Measurements from ENCODE around the gene STAT5B. TPM values are rescaled to one million over a fixed set of nuclear protein-coding genes. Genes with fewer than 3 reads are reported as not detected.

The STAT5B gene
- total RNA-seq, 1 experiment from 2014 or later: 102 TPM

DNA sequence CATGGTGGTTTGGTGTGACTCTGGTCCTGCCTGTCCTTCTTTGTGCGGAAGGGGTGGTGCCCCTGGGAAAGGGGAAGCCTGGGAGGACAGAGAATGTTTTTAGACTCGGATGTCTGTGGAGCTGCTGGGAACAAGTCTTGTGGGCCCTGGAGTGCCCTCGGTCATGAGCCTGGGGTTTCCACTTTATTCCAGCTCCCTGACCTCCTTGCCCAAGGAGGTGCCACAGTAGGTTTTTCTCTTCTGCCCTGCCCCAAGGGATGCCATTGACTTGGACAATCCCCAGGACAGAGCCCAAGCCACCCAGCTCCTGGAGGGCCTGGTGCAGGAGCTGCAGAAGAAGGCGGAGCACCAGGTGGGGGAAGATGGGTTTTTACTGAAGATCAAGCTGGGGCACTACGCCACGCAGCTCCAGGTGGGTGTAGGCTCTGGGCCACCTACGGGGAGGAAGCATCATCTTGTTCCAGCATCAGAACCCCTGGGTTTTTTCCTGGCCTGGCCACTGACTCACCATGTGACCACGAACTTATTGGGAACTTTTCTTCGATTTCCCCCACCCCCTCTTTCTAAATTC, 13.5 kb upstream of the STAT5B start:
- ATAC-seq: no peak
- Histone ChIP-seq H3K36me3 (ENCODE audit: control insufficient read depth, insufficient read depth, low read length) (no peaks in the 10 kb centered on the region), H3K4me1 (ENCODE audit: control insufficient read depth, insufficient read depth, low read length) (peaks cover 25% of the 10 kb centered on the region), H3K27me3 (ENCODE audit: control insufficient read depth, insufficient read depth, low read length) (no peaks in the 10 kb centered on the region), H3K27ac (ENCODE audit: low read length) (peak overlapping the region; percentile 68), H3K4me3 (ENCODE audit: low read depth in 2 of 2, low read length in 2 of 2) (no peak overlapping the region), H3K9me3 (ENCODE audit: control insufficient read depth, insufficient read depth, low read depth, low read length) (no peaks in the 10 kb centered on the region)
- DNase-seq (ENCODE audit: low read depth, low spot score): no peak
- ChIA-PET CTCF (no interaction called here), POLR2A (no interaction called here)
- no peak for TF ChIP-seq CTCF (IDR thresholded peaks at IDR 0.05)
- TF ChIP-seq, protein P1, sequence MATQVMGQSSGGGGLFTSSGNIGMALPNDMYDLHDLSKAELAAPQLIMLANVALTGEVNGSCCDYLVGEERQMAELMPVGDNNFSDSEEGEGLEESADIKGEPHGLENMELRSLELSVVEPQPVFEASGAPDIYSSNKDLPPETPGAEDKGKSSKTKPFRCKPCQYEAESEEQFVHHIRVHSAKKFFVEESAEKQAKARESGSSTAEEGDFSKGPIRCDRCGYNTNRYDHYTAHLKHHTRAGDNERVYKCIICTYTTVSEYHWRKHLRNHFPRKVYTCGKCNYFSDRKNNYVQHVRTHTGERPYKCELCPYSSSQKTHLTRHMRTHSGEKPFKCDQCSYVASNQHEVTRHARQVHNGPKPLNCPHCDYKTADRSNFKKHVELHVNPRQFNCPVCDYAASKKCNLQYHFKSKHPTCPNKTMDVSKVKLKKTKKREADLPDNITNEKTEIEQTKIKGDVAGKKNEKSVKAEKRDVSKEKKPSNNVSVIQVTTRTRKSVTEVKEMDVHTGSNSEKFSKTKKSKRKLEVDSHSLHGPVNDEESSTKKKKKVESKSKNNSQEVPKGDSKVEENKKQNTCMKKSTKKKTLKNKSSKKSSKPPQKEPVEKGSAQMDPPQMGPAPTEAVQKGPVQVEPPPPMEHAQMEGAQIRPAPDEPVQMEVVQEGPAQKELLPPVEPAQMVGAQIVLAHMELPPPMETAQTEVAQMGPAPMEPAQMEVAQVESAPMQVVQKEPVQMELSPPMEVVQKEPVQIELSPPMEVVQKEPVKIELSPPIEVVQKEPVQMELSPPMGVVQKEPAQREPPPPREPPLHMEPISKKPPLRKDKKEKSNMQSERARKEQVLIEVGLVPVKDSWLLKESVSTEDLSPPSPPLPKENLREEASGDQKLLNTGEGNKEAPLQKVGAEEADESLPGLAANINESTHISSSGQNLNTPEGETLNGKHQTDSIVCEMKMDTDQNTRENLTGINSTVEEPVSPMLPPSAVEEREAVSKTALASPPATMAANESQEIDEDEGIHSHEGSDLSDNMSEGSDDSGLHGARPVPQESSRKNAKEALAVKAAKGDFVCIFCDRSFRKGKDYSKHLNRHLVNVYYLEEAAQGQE (IDR thresholded peaks at IDR 0.05; ENCODE audit: insufficient read depth in 1 of 2, low read depth in 2 of 2, low read length in 1 of 2): no peak
- TF ChIP-seq TCF7L2 (IDR thresholded peaks at IDR 0.05; ENCODE audit: low read depth, low read length): no peak
- no peak for TF ChIP-seq POLR2AphosphoS5 (IDR thresholded peaks at IDR 0.05; ENCODE audit: low read depth, low read length)
- no peak for TF ChIP-seq SIN3A (IDR thresholded peaks at IDR 0.05; ENCODE audit: borderline replicate concordance, insufficient read depth, low read depth, low read length)
- intact Hi-C loops (cut with micrococcal nuclease; ENCODE audit: unreplicated experiment) (no loop called here), in situ Hi-C loops (cut with HindIII; ENCODE audit: low pct_unique_long_range_greater_than_20kb, low sequenced_read_pairs) (no loop called here)
- no TSS peak for BruUV-seq (replicated peaks)

DNA sequence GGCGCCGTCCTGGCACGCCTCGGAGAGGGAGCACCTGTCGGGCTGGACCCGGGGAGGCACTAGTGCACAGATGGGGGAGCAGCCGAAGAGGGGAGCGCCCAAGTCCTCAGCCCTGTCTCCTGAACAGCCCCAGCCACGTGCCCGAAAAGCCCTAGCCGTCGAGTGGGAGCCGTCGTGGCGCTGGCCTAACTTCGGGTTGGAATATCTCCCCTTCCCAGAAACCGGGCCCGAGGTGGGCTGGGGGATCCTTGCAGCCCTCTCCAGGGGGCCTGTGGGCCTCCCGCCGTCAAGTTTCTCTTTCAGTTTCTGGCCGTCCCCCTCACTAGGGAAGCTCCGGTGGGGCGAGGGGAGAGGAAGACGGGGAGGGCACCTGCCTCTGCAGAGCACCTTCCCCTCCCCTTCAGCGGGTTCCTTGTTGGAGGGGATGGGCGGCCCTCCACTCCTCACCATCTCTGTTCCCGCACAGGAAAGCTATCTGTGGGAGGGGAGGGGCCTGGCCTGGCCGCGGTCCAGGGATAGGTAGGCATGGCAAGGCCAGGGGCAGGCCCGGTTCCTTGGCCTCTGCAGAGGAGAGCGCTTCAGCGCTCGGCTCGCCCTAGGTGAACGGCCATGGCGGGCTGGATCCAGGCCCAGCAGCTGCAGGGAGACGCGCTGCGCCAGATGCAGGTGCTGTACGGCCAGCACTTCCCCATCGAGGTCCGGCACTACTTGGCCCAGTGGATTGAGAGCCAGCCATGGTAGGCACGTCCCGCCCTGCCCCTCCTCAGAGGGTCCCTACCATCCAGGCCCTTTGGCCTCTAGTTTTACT, 12.8 kb upstream of the STAT5B start:
- H3K36me3 ChIP-seq (ENCODE audit: control insufficient read depth, insufficient read depth, low read length): no peaks in the 10 kb centered on the region
- CTCF ChIA-PET: no interaction called here
- no peaks in the 10 kb centered on the region for H3K27me3 ChIP-seq (ENCODE audit: control insufficient read depth, insufficient read depth, low read length)
- DNase-seq (ENCODE audit: low read depth, low spot score) (no peak), ATAC-seq (peak; percentile 7; the same call in 1 of the 2 replicates)
- POLR2A ChIA-PET: no interaction called here
- no peak for TF ChIP-seq CTCF (IDR thresholded peaks at IDR 0.05)
- no peak for TF ChIP-seq TCF7L2 (IDR thresholded peaks at IDR 0.05; ENCODE audit: low read depth, low read length)
- TF ChIP-seq, protein P1 (IDR thresholded peaks at IDR 0.05; ENCODE audit: insufficient read depth in 1 of 2, low read depth in 2 of 2, low read length in 1 of 2): no peak
- TF ChIP-seq POLR2AphosphoS5 (IDR thresholded peaks at IDR 0.05; ENCODE audit: low read depth, low read length): no peak
- no peak for TF ChIP-seq SIN3A (IDR thresholded peaks at IDR 0.05; ENCODE audit: borderline replicate concordance, insufficient read depth, low read depth, low read length)
- peak overlapping the region; percentile 18 to 41; a peak in 3 of 4 replicates for H3K4me3 ChIP-seq (ENCODE audit: low read depth in 2 of 2, low read length in 2 of 2)
- no peaks in the 10 kb centered on the region for H3K9me3 ChIP-seq (ENCODE audit: control insufficient read depth, insufficient read depth, low read depth, low read length)
- in situ Hi-C loops (cut with HindIII; ENCODE audit: low pct_unique_long_range_greater_than_20kb, low sequenced_read_pairs): no loop called here
- no TSS peak for BruUV-seq (replicated peaks)
- intact Hi-C loops (cut with micrococcal nuclease; ENCODE audit: unreplicated experiment): no loop called here
- H3K4me1 ChIP-seq (ENCODE audit: control insufficient read depth, insufficient read depth, low read length): peaks cover 25% of the 10 kb centered on the region
- H3K27ac ChIP-seq (ENCODE audit: low read length): peak overlapping the region; percentile 68
